COLO668 (cell line): ENCODE measurements around the gene NVL.
A peak's percentile ranks its signal among the peaks of the same experiment; 100 is the strongest.
"Not testable (repeated sequence)": the region's sequence is repeated elsewhere in the genome, so short reads cannot be mapped to it uniquely, and the experiment has no call there.

Source experiments
- DNase-seq: peaks from one replicate; lab custom pipeline; 2025; ENCODE audit not compliant: unreplicated experiment; lab: John Stamatoyannopoulos, UW

The NVL gene

DNA sequence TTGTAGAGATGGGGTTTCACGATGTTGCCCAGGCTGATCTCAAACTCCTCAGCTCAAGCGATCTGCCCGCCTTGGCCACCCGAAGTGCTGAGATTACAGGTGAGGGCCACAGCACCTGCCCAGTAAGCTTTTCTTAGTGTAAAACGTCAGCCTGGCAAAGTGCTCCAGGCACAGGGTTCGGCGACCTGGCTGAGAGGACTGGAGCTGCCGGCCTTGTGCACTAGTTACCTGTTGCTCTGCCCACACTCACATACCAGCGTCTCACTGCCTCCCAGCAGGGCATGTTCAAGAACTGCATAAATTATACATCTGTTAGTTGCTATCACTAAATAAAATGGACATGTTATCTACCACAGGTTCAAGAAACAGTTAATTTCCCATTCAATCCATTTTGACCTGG lies 91.8 kb downstream of the NVL start:
- no peak for DNase-seq

DNA sequence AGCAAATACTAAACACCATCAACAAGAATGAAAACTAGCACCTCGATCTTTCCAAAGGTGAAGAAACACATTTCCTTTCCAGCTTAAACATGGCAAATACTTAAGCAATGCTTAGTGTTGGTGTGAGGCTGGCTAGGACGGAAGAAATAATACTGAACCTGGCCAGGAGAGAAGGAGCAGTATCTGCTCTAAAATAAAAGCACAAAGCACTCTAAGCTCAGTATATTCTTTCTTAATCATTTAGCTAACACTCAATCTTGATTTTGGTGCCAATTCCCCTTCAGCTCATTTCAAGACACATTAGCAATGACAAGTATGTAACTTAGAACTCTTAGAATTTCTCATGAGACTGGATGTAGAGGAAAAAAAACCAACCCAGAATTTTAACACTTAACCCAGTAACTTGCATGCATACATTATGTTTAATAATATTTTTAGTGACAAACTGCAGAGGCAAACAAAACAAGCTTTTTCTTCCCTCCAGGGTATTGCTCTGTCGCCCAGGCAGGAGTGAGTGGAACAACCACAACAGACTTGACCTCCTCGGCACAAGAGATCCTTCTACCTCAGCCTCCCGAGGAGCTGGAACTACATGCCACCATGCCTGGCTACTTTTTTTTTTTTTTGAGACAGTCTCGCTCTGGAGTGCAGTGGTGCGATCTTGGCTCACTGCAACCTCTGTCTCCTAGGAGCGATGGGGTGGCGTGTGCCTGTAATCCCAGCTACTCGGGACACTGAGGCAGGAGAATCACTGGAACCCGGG lies 92.7 kb downstream of the NVL start:
- DNase-seq, result no peak

DNA sequence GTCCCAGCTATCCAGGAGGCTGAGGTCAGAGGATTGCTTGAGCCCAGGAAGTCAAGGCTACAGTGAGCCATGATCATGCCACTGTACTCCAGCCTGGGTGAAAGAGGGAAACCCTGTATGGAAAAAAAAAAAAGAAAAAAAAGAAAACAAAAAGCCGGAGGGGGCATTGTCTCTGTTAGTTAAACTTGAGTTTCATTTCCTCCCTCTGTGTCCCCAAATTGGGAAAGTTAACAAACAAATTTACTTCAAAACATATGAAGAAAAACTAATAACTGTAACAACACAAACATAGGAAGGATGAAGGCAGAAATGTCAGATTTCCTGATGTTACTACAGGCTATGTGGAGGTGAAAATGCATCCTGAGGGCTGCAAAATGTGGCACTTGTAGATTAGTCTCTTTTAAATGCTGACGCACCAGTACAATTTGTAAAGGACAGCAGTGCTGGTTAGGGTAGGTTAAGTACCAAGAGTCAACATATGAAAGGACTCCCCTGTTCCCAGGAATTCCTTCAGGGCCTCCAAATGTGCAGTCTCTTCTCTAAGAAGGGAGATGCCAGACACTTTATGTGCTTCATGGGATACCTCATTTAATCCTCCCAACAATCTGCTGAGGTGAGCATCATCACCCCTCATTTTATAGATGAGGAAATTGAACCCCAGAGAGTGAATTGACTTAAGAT lies 94.0 kb downstream of the NVL start:
- no peak for DNase-seq

DNA sequence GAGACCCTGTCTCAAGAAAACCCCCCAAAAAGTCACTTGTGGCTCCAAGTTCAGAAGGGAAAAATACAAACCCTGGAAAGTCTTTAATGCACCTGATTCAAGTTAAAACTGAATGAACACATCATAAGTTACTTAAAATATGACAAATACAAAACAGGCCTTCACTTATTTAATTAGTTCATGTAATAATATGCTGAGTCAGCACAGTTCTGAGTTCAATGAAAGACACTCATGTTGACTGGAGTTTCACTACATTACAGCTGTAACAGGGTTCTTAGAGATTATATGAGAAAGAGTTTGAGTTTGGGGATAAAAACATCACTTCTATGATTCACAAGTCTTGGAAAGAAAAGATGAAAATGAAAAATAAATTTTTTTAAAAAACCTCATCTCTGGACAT lies 96.0 kb downstream of the NVL start:
- no peak for DNase-seq

DNA sequence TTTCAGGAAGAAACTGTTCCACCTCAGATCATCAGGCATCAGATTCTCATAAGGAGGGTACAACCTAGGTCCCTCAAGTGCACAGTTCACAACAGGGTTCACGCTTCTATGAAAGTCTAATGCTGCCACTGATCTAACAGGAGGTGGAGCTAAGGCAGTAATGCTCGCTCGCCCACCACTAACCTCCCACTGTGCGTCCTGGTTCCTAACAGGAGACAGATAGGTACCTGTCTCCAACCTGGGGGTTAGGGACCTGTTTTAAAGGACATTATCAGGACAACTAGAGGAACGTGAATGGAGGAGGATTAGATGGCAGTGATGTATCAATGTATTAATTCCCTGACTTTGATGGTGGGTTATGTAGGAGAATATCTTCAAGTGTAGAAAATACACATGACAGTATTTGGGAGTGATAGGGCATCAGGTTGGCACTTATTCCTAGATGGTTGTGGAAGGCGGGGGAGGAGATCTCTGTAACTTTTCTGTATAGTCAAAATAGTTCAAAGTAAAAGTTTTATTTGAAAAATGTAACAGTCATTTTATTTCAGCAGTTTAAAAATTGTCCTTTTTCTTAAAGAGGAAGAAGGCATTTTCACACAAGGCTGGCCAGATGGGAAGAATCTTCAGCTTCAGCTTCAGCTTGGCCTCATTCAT lies 103.0 kb downstream of the NVL start:
- no peak for DNase-seq

DNA sequence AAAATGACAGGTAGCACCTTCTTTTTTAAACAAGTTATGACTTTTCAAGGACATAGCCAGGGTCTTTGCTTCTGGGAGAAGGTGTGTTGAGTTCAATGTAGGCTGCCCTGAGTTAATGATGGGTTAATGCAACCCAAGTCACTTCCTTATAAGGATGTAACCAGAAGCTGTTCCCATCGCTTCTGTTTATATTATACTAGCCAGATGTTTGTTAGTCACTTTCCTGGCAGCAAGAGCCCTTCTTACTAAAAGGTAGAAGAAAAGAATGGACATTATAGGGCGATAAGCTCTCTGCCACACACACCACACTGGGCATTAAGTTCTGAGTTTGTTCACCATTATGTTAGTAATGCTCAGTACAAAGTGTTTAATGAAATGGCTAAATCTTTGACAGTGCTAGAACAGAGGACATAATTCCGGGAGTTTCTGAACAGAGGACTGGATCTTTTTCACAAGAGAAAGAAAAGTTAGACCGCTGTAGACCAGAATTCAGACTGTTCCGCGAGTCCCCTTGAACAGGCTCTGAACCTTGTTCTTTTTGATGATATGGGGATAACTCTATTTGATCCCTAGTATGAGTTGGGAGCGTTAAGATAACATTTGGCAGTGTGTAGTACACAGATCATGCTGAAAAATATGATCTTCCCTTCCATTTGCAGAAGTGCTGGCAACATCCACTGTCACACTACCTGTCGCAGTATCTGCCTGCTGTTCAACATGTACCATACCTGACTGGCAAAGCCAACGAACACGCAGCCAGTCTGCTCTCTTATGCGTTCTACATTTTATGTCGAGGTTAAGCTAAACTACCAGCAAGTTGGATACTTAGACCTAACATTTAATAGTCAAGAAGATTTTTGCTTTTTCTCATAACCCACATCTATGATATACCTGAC lies 105.9 kb downstream of the NVL start:
- DNase-seq, result no peak

DNA sequence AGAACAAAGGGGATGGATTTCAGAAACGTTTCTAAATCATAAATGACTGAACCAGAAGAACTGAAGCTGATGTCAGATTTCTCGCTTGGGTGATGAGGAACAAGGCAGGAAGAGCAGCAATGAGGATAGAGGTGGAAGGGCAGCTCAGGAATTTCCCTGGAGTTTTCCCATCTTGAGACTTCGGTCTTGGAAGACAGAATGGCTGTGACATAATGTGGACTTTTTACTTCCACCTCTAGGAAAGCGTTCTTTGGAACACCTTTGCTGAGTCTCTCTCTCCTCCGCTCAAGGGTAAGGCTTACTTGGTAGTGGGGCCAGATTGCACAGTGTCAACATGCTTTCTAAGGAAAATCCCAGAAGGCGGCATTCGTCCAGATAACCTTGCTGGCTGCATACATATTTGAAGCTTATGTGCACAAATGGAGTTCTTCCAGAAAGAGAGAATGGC lies 110.3 kb downstream of the NVL start:
- DNase-seq, result no peak

DNA sequence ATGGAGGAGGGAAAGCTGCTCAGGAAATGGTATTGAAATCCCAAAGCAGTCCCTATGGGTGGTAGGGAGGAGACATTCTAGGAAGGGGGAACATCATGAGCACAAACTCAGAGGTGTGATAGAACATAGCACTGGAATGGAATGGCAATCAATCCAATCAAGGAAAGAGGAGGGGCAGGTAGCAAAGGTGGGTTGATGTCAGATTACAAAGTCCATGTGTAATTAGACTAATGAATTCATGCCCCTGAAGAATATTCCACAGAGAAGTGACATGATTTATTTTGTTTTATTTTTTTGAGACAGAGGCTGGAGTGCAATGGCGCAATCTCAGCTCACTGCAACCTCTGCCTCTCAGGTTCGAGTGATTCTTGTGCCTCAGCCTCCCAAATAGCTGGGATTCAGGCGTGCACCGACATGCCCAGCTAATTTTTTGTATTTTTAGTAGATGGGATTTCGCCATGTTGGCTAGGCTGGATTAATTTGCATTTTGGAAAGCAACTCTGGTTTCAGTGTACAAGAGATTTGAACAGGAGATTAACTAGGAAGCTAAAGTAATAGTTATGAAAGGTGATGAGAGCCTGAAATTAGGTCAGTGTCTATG lies 110.9 kb downstream of the NVL start:
- no peak for DNase-seq

DNA sequence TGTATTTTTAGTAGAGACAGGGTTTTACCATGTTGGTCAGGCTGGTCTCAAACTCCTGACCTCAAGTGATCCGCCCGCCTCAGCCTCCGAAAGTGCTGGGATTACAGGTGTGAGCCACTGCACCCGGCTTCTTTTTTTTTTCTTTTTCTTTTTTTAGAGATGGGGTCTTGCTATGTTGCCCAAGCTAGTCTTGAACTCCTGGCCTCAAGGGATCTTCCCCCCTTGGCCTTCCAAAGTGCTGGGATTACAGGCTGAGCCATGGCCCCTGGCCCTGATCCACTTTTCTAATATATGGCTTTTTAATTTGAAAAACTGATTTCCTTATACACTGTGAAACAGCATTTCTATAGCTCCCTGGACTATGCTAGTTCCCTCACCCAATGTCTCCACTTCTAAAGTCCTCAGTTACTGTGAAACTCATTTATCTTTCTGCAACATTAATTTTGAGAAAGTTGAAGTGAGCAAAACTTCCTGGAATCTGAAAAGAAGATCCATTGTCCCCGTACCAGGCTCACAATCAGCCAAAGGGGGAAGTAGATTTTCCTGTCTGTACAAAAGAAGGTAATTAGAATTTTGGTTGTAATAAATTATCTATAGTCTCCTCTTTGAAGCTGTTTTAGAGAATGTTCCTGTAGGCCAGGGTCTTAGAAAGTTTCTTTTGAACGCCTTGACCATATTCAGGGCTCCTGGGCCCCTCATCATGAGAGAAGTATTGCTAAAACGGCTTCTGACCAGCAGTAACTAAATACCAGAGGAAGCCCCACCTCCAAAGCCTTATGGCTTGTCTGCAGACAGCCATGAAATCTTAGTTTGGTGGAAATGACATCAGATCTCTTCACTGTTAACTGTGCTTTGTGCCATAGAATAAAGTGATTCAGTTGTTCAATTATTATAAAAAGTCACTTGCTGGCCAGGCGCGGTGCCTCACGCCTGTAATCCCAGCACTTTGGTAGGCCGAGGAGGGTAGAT lies 112.0 kb downstream of the NVL start:
- no peak for DNase-seq

DNA sequence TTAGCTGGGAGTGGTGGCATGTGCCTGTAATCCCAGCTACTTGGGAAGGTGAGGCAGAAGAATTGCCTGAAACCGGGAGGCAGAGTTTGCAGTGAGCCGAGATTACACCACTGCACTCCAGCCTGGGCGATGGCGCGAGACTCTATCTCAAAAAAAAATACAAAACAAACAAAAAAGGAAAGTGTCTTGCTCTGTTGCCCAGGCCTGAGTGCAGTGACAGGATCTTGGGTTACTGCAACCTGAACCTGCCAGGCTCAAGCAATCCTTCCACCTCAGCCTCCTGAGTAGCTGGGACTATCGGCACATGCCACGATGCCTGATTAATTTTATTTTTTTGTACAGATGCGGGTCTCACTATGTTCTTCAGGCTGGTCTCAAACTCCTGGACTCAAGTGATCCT lies 113.6 kb downstream of the NVL start:
- DNase-seq, result no peak

DNA sequence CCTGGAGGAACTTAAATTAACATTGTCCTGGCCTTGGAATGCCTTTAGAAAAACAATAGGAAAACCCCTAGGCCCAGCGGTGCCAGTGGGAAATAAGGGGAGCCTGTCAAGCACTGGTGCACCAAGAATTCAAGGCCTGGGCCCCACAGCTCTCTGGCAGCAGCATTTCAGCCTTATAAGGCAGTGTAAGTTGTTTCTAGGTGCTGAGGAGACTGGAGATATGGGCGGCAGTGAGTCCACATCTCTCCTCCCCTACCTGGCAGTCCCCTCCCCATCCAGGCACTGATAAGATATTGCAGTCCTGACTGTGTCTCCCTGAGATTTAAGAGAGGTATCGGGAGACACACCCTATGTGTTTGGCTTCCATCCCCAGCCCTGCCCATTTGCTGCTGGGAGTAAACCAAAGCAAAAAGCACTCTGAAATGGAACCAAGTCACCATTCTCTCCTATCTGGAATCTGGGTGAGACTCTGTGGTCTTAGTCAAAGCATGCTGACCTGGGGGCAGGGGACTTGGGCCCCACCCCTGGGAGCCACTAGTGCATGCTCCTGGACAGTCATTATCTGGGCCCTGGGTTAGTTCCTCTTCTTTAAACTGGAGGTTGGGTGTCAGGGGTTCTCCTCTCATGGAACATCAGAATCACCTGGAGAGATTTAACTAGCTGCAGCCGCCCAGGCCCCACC lies 116.4 kb downstream of the NVL start:
- no peak for DNase-seq

DNA sequence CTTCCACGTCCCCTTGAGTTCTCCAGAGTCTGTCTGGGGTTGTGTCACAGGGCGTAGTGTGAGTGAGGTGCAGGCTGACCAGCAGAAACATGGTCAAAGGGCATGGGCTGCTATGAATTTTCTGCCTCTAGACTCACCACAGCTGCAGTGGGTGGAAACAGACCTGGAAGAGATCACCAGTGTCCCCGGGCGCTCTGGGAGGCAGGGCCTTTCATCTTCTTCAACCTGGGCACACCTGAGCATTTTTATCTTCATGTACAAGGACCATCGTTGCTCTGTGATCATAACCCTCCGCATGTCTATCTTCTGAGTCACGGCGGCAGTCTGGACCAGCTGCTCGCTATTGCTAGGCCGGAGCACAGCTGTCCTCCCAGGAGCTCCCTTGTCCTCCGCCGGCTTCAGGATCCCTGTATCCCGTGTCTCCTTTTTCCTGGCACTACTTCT lies 117.3 kb downstream of the NVL start:
- DNase-seq, result peak; percentile 70

DNA sequence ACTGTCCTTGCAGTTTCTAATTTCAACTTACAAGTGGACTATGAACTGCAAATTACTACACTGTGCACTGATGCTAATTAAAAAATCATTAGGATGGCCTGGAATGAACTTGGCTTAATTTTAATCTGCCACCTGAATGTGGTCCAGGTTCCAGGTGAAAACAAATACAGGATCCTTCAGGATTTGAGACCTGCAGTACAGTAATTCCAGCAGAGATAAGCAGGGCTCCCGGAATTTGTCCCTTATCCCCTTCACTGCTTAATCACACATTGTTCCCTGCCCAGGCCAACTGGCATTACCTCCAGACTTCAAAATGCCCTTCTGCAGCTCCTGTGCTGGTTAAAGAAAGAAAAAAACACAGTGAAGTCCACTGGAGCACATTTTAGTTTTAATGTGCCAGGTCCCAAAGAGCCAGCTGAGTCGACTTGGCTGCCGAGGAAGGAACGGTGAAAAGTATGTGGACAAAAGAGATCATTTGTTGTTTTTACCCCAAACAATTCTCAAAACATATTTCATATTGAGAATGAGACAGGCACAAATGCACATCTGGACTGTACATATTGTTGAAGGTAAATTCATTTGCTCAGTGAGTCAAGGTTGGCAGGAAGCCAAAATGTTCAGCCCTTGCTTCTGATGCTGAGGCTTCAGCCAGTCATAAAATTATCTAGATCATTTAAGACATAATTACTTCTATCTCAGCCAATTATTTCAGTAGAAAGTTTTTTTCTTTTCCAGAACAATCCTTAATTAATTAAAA lies 118.6 kb downstream of the NVL start:
- peak; percentile 84 for DNase-seq

DNA sequence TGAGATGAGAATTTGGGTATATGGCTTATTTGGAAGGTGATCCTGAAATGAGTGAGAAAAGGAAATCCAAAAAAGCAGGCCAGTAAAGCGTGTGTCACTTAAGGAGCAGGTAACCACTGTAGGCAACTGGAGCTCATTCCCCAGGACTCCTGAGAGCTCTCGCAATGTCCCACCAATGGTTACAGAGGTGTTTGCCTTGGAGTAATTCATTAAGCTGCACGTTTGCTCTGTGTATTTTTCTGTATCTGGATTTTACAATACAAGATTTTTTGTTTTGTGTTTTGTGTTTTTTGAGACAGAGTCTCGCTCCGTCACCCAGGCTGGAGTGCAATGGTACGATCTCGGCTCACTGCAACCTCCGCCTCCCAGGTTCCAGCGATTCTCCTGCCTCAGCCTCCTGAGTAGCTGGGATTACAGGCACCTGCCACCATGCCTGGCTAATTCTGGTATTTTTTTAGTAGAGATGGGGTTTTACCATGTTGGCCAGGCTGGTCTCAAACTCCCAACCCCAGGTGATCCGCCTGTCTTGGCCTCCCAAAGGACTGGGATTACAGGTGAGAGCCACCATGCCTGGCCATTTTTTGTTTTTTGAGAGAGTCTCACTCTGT lies 123.9 kb downstream of the NVL start:
- DNase-seq, result not testable (repeated sequence)

DNA sequence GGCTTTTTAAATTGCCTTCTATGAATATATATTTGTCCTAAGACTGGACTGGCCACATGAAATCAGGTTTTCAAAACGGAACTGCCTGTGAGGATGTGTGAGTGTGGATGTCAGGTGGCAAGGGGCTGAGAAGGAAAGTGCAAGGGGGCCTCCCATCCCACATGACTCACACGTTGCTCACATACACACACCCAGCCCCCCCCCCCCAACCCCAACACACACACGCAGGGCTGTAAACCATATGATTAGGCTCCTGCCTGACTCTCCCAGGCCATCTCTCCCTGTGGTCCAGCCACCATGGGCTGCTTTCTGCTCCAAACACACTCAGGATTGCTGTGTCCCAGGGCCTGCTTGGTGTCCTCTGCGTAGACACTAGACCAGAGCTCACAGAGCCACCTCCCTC lies 124.5 kb downstream of the NVL start:
- DNase-seq, result no peak

DNA sequence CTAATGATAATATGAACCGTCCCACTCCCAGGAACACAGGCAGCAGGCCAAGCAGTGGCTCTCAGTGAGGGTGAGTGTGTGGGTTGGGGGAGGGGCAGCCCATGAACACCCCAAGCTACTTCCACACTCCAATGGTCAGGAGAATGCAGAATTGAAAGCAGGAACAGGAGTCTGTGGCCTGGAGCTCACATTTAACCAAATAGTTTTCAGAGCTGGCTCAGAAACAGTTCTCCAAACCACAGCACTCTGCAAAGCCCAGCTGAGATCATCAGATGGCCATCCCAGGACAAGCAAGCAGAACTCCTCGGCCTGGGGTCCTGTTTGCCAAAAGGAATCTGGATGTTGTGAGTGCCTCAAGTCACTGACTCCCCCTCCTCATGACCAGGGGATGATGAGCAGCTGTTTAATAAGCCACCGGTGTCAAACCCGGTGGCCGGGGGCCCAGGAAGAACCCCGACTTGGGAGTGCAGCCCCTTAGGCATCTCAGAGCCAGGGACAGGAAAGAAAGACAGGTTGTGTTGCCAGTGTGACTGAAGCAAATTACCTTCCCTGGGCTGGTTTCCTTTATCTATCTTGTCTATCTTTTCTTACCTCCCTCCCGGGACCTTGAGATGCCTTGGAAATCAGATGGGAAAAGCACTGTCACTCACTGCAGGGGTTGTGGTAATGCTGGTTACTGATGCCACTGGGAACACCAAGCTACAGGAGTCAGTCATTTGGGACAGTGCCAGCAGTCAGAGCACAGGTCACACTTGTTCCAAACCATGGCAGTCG lies 126.5 kb downstream of the NVL start:
- no peak for DNase-seq

DNA sequence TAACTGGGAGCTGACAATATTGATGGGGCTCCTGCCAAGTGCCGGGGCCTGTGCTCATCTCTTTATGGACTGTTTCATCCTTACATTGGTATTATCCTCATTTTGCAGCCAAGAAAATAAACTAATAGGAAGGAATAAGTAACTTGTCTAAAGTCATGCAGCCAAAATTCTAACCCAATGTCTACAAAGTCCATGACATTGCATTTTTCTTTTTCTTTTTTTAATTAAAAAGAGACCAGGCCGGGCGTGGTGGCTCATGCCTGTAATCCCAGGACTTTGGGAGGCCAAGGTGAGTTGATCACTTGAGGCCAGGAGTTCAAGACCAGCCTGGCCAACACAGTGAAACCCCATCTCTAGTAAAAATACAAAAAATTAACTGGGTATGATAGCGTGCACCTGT lies 128.1 kb downstream of the NVL start:
- no peak for DNase-seq
